G401 (cell line): ENCODE measurements around the gene ARHGEF2. TPM values are rescaled to one million over a fixed set of nuclear protein-coding genes. Genes with fewer than 3 reads are reported as not detected.
A peak's percentile ranks its signal among the peaks of the same experiment; 100 is the strongest.

Experiments used
- DNase-seq: peaks from one replicate; pipeline ENCODE4 v3.0.0-alpha.2; 2015; ENCODE audit warnings: low spot score
- in situ Hi-C: cut with HindIII; loops from 2 replicates; pipeline ENCODE4 v1.10.0; 2016; ENCODE audit warnings: low sequenced_read_pairs, mixed read lengths
- total RNA-seq: library from RNA; depleted of rRNA; stranded (reverse); fragments of >200 nt; shearing (Covaris generic); gene quantifications from 2 replicates; pipeline ENCODE4 v1.2.3, GENCODE V29; 2014; rRNA removed

Gene ARHGEF2
- total RNA-seq = 20.3 and 35.9 TPM in 2 replicates

DNA sequence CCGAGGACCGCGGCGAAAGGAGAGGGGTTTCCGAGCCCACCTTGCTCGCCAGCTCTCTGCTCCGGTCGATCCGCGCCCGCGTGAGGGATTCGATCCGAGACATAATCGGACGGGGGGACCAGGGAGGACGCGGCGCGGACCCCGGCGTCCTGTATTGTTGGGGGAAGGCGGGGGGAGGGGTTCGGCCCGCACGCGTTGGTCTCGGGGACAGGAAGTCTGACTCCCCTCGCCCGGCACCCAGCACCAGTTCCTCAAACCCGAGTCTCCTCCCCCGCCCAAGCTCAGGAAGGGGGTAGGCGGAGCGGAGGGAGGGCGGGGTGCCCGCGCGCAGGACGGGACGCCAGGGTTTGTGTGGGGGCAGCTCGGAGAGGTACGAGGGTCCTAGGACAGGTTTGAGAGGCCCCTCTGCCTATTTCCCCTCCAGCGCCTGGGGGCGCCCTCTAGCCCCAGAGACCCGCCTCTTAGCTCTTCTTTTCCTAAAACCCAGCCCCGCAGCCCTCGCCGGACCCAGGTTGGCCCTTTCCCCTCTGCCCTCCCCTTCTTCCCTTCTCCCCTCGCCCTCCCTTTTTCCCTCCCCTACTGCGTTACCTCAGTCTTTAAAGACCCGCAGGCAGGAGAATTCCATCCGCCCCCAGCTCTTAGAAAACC is at the start of gene ARHGEF2:
TSS of gene ARHGEF2 (minus strand) at position 223 of the 648 bp plus-strand sequence. CDS start at position 103, 120 bp downstream.
- in situ Hi-C loops = no loop called here
- DNase-seq = peak; percentile 77

DNA sequence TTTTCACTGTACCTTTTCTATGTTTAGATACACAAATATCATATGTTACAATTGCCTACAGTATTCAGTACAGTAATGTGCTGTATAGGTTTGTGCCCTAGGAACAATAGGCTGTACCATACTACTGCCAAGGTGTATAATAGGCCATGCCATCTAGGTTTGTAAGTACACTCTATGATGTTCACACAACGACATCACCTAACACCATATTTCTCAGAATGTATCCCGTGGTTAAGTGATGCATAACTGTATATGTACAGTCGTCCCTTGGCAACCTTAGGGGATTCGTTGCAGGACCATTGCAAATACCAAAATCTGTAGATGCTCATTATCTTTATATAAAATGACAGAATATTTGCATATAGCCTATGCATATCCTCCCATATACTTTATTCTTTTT is 48.2 kb upstream of the ARHGEF2 start:
- in situ Hi-C loops = no loop called here
- no peak for DNase-seq

DNA sequence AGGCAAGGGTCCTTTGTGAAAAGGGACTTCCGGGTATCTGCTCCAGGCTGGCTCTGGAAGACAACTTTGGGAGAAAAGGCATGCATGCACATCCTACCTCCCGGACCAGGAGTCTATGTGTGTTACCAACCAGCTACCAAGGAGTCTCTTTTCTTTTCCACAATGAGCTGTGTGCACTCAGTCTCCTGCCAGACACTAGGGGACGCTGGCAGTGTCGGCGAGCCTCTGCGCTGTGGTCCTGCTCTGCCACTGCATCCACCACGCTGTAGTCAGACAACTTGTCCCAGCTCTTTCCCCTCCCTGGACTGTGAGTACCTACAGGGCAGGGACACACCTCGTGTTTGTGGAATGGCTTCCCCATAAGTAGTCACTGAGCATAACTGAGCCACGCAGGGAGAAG is 47.5 kb upstream of the ARHGEF2 start:
- in situ Hi-C loops = no loop called here
- peak; percentile 29 for DNase-seq

DNA sequence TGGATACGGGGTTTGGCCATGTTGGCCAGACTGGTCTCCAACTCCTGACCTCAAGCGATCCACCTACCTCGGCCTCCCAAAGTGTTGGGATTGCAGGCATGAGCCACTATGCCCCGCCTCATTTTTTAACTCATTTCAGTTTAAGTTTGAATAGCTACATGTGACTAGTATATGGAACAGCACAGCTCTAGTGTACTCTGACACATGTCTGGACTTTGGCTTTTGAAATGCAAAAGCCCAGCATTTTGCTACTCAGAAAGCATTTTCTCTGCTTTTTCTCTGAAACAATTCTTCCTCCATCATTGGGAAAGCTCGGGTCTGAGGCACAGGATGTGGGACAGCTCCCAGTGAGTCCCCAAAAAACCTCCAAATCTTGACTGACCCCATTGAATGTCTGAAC is 46.5 kb upstream of the ARHGEF2 start:
- DNase-seq = no peak
- in situ Hi-C loops = no loop called here

DNA sequence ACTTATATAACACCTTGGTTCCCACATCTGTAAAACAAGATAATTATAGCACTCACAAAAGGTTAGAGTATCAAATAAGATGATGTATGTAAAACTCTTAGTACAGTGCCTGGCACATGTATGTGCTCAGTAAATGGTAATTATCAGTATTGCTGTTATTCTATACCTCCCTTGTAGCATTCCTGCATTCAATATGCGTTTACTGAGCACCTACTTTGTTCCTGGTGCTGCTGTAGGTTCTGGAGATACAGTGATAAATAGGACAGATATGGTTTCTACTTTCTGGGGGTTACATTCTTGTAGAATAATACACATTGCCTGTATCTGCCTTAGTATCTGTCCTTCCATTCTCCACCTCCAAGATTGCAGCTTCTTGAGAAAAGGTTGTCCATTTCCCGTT is 43.6 kb upstream of the ARHGEF2 start:
- no peak for DNase-seq
- in situ Hi-C loops = no loop called here

DNA sequence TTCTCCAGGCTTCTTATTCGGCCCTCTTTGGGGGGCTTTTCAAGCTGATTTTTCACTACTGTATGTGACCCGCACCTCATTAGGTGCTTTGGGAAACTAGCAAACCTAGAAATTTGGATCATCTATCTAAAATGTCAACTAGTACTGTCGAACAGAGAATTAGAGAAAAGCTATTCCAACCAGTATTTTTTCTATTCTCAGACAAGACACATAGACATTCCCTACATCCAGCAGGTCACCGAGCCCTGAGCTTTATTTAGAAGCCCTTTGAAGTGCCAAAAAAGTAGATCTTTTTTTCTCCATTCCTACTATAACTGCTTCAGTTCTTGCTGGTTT is 42.7 kb upstream of the ARHGEF2 start:
- in situ Hi-C loops = no loop called here
- no peak for DNase-seq

DNA sequence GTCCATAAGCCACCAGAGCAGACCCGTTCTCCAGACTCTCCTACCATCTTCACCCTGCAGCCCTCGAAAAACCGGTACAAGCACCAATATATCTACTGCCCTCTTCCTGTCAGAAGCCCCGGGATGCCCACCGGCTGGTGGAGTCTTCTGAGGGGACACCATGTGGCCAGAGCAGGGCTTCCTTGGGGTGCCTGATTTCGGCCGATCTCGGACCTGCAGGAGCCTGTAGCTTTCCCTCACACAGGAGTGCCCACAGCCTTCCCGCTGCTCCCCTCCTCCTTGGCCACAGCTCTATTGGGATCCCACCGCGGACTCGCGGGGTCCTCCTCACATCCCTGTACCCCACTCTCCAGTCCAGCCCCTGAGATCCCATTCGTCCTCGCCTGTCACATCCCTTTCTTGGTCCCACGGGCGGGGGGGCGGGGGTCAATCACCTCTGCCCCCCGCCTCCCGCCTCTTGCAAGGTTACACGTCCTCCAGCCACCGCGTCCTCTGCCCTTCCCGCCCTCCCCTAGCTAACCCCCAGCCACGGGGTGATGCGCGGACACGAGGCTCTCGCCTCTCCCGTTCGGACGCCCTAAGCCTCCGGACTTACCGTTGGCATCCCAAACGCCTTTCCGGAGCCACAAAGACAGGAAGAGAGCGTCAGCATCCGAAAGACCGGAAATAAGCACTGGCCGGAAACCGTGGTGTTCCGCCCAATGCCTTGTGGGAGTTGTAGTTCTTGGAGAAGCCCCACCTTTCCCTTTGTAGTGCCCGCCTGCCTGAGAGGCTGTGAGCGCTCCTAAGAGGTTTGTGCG is 42.1 kb upstream of the ARHGEF2 start, which contains the start of gene SSR2:
TSS of gene SSR2 (minus strand) at position 659 of the 800 bp plus-strand sequence. CDS start 784 bp downstream, outside the sequence.
- in situ Hi-C loops = no loop called here
- peak; percentile 98 for DNase-seq

DNA sequence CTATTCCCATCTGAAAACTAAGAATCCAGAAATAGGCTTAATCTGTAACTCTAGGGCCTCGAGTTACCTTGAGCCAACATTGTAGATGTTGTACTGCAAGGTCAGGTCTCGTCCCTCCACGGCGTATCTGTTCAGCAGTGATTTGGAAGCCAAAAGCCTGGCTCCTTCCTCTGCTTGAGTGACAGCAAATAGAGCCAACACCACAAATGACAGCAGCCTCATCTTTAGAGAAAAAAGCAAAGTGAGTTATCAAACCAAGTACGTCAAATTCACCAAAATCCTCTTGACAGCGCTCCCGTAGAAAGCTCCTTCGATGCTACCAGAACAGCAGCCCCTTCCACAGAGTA is 41.6 kb upstream of the ARHGEF2 start:
- DNase-seq = no peak
- in situ Hi-C loops = no loop called here

DNA sequence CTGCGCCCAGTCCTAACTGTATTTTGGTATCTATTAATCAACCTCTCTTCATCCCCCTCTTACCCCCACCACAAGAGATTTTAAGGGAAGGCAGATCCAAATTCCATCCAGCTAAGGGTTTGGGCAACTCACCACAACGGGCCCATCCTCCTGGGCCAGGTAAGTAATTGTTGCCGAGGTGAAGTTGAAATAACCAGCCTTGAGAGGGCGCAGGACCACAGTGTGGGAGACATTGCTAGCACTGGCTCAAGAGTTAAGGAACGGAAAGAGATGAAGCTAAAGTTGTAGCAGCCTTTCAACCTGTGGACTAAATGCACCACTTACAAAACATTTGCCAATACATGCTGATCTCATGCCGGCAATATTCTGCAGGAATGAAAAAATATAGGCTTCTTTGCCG is 36.5 kb upstream of the ARHGEF2 start:
- in situ Hi-C loops = loop anchor here (5.0 kb wide), 1 partner anchor 48 kb away; no protein-coding TSS in a partner anchor
- DNase-seq = no peak

DNA sequence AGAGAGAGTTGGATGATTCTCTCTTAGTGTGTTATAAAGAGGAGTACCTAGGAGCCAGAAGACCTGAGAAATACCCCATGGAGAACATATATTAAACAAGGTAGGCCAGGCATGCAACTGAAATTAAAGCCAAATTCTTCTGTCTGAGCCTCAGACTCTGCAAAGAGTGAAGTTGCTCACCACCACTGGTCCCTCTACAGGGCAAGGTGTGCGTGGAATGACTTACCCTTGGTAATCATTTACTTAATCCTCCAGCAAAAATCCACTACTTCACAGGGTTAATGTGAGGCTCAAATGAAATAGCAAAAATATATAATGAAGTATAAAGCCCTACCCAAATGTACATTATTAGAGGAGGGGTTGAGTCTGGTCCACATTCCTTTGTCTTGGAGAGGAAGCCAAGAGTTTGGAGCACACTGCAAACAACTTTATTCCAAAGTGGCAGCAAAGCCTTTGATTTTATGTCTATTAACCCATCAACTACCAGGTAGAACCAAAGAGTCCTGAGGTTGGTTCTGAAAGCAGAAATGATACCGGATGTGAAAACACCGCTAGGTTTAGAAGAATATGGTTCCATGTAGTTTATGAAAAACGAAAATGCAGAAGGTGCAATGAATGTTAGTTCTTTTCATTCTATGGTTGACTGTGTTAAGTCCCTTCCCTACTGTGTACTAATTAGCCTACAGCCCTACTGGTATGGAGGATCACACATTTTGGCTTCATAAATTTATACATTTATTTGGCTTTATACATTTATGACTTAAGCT is 33.9 kb upstream of the ARHGEF2 start:
- DNase-seq = no peak
- in situ Hi-C loops = loop anchor here (5.0 kb wide), 1 partner anchor 45 kb away; no protein-coding TSS in a partner anchor

DNA sequence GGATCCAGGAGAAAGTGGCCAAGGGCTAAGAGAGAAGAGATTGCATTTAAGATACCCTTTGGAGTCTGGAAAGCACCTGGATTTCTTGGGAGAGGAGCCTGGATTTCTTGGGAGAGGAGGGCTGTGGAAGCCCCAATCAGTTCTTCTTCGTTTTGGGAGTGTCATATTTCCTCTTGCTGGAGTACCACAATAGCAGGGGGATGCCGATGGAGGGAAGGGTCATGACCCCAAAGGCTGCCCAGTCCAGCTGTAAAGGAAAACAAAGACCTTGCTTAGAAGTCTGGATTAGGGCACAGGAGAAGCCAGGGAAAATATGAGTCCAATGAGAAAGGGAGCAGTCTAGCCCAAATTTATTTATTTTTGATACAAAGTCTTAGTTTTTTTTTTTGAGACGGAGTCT is 31.1 kb upstream of the ARHGEF2 start:
- in situ Hi-C loops = no loop called here
- no peak for DNase-seq

DNA sequence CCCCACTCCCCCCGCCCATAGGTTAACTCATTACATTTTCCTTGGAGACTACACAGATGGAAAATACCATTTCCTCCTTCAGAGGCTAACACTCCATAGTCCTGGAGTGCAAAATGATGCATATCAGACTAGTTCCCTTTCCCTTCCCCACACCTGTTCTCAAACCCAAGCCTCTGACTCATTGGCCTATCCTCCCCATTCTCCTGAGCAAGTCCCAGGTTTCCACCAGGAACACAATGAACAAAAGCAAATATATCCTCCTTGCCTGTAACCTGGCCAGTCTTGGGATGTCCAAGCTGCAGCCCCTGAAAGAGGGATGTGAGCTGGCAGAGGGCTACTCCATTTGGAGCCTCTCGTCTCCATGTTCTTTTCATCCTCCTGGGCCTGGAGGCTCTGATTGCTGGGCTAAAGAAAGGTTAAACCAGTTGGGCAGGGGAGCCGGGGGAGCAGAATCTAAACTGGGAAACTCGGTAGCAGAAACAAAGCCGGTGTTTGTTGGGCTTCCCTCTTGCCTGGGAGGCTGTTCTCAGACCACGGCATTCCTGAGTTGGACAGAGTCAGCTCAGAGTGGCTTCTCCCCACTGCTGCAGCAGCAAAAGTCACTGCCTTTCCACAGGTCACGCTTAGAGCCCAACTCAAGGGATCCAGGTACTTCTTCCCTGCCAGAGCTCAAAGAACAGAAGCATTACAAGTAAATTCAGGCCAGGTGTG is 28.5 kb upstream of the ARHGEF2 start:
- DNase-seq = no peak
- in situ Hi-C loops = no loop called here

DNA sequence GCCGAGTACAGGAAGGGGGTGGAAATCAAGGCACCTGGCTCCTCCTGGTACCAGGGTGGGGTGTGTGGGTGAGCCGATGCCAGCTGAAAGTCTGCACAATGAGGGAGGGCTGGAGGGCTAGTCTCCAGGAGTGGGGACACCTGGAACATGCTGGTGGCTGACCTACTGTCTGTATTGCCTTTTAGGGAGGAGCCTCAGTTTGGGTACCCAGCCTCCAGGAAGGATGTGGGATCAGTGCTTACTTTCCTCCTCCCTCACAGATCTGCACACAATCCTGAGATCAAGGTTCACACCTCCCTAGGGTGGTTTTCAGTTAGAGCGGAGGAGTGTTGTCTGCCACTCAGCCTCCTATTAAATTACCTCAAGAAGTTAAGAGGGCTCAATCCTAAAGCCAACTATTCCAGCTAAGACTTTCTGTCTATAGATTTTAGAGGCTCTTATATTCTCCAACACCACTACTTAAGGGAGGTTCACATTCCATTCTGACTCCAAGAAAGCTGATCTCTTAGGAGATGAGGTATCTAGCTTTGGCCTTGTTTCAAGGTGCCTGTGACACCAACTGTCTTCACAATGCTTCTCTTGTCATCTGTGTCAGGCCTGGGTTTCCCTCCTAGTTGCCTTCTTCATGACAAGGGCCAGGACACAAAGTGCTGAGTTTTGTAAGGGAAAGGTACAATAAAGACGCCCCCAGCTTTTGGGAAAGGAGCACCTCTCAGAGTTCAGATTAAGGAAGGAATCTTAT is 26.7 kb upstream of the ARHGEF2 start:
- DNase-seq = no peak
- in situ Hi-C loops = no loop called here

DNA sequence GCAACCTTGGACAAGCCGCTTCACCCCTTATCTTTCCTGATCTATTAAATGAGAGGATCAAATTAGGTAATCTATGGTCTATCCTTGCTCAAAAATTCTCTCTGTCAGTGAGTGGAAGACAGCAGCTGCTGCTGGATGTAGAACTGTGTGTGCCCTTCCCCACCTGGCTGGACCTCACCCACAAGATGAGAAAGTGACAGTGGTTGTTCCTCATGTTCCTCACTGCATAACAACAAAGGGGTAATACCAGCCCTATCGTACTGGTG is 25.5 kb upstream of the ARHGEF2 start:
- in situ Hi-C loops = no loop called here

DNA sequence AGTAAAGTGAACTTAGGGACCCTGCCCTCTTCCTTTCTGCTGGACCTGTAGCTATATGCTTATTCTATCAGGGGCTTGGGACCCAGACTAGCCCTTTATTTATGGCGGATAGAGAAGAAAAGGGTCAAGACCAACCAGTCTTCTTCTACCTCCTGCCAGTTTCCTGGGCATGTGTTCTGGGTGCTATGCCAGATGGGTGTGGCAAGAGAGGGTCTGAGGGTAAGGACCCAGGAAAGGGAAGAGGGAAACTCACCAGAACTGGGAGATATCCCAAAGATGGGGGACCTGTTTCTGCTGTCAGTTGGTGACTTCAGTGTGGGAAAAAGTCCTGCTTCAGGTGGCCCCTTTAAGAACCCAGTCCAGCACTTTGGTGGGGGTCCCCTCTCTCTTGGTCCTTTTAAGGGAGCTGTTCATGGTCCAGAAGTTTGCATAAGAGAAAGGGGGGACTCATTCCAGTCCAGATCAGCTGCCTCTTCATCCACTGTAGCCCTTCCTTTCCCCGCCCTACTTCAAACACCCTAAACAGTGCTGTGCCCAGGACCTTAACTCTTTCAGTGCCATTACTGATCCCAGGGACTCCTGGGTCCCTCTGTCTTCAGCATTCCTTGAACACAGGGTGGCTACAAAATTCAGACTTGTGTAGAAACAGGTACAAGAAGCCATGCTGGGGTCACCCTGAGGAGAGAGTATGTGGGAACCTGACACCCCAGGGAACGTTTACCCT is 24.0 kb upstream of the ARHGEF2 start:
- DNase-seq = no peak
- in situ Hi-C loops = no loop called here

More for the DNA sequence above, 25.5 kb upstream of the ARHGEF2 start:
- no peak for DNase-seq

DNA sequence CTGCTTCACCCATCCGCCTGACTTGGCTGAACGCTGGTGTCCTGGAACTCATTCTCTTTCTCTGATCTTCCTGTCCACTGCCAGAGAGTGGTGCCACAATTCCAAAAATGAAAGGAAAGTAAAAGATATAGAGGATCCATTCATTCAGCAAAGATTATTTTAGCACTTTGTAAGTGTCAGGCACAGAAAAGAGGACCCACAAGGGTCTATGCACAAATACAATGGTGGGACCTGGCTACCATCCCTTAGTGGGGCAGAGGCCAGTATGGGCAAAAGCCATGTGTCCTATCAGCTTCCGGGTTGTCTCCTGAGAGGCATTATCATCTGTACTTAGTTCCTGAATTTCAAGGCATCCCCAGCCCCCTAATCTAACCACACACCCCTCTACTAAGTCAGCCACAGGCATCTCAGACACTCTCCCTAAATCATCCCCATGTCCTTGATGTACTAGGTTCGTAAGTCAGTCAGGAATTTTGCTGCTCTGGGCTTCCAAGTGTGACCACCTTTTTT is 23.4 kb upstream of the ARHGEF2 start:
- no peak for DNase-seq
- in situ Hi-C loops = no loop called here

DNA sequence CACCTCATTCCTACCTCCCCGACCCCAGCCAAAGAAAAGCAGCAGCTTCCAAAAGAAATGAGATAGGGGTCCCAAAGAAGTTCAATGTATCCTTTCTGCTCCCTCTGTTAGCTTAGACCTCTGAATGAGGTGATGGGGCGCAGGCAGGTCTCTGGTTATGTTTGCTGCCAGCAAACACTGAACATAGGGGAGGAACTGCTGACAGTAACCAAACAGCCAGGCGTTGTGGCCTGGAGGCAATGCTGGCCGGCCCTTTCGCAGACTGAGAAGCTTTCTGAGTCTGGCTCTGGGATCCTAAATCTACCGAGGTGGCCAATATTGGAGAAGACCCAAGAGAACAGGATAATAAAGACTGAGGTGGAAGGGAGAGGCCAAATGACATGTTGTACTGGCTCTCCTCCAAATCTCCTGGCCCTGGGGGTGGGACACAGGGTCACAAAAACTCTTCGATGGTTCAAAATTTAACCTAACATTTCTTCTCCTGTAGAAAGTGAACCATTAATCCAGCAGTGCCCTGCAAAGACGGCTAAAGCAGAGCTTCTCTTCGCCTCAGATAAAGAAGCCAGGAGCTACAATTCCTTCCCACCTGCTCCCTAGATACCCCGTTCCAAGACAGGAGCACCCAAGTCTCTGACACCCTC is 22.8 kb upstream of the ARHGEF2 start:
- no peak for DNase-seq
- in situ Hi-C loops = no loop called here

DNA sequence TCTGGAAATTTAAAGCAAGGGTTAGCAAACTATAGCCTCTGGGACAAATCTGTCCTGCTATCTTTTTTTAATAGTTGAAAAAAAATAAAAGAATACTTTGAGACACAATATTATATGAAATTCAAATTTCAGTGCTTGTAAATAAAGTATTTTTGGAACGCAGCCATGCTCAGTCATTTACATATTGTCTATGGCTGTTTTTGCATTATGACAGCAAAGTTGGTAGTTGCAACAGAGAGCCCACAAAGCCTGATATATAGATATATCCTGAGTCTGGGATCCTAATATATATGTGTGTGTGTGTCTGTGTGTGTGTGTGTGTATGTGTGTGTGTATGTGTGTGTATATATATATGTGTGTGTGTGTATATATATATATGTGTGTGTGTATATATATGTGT is 21.6 kb upstream of the ARHGEF2 start:
- DNase-seq = no peak
- in situ Hi-C loops = no loop called here
